Measurements from ENCODE around the gene MRPL55.

MRPL55 gene

GRCh38 chr1:228139406-228139930 lies 30.4 kb upstream of the MRPL55 start:
- H3K9me3 ChIP-seq (ENCODE audit: insufficient read depth, low read depth, low read length), result no peaks in the 10 kb centered on the region
- H3K9ac ChIP-seq (ENCODE audit: low read depth, low read length), result peak overlapping the region; percentile 76; the same call in 1 of the 2 replicates
- no peak overlapping the region for H3K27ac ChIP-seq (ENCODE audit: low read length)
- H3K27me3 ChIP-seq (ENCODE audit: insufficient read depth, low read length), result peaks cover 36% of the 10 kb centered on the region
- no peaks in the 10 kb centered on the region; the same call in 1 of the 2 replicates for H3K4me1 ChIP-seq (ENCODE audit: insufficient read depth, low read length)
- H3K36me3 ChIP-seq (ENCODE audit: insufficient read depth, low read depth, low read length), result no peaks in the 10 kb centered on the region
- H3K4me3 ChIP-seq (ENCODE audit: low read length), result peak overlapping the region; percentile 87

- Histone ChIP-seq H3K36me3 (ENCODE audit: insufficient read depth, low read depth, low read length) (no peaks in the 10 kb centered on the region), H3K9ac (ENCODE audit: low read depth, low read length) (no peak overlapping the region), H3K4me1 (ENCODE audit: insufficient read depth, low read length) (no peaks in the 10 kb centered on the region; the same call in 1 of the 2 replicates), H3K9me3 (ENCODE audit: insufficient read depth, low read depth, low read length) (no peaks in the 10 kb centered on the region), H3K27me3 (ENCODE audit: insufficient read depth, low read length) (peaks cover 48% of the 10 kb centered on the region), H3K4me3 (ENCODE audit: low read length) (no peak overlapping the region), H3K27ac (ENCODE audit: low read length) (no peak overlapping the region)
These were observed 27.8 kb upstream of the MRPL55 start for GRCh38 chr1:228136901-228137300.

GRCh38 chr1:228134591-228134990 lies 25.5 kb upstream of the MRPL55 start:
- H3K9me3 ChIP-seq (ENCODE audit: insufficient read depth, low read depth, low read length), result no peaks in the 10 kb centered on the region
- H3K27me3 ChIP-seq (ENCODE audit: insufficient read depth, low read length), result peaks cover 55% of the 10 kb centered on the region
- H3K27ac ChIP-seq (ENCODE audit: low read length), result no peak overlapping the region
- no peaks in the 10 kb centered on the region for H3K36me3 ChIP-seq (ENCODE audit: insufficient read depth, low read depth, low read length)
- H3K4me3 ChIP-seq (ENCODE audit: low read length), result no peak overlapping the region
- H3K9ac ChIP-seq (ENCODE audit: low read depth, low read length), result no peak overlapping the region
- H3K4me1 ChIP-seq (ENCODE audit: insufficient read depth, low read length), result no peaks in the 10 kb centered on the region

- Histone ChIP-seq H3K36me3 (ENCODE audit: insufficient read depth, low read depth, low read length) (no peaks in the 10 kb centered on the region), H3K27me3 (ENCODE audit: insufficient read depth, low read length) (peaks cover 54% of the 10 kb centered on the region), H3K27ac (ENCODE audit: low read length) (no peak overlapping the region), H3K4me1 (ENCODE audit: insufficient read depth, low read length) (no peaks in the 10 kb centered on the region), H3K4me3 (ENCODE audit: low read length) (no peak overlapping the region), H3K9ac (ENCODE audit: low read depth, low read length) (no peak overlapping the region), H3K9me3 (ENCODE audit: insufficient read depth, low read depth, low read length) (no peaks in the 10 kb centered on the region)
These were observed 22.7 kb upstream of the MRPL55 start for GRCh38 chr1:228131766-228132165.

- Histone ChIP-seq H3K9ac (ENCODE audit: low read depth, low read length) (no peak overlapping the region), H3K36me3 (ENCODE audit: insufficient read depth, low read depth, low read length) (no peaks in the 10 kb centered on the region), H3K27me3 (ENCODE audit: insufficient read depth, low read length) (peaks cover 47% of the 10 kb centered on the region), H3K27ac (ENCODE audit: low read length) (no peak overlapping the region), H3K4me3 (ENCODE audit: low read length) (no peak overlapping the region), H3K4me1 (ENCODE audit: insufficient read depth, low read length) (no peaks in the 10 kb centered on the region), H3K9me3 (ENCODE audit: insufficient read depth, low read depth, low read length) (peaks cover 6% of the 10 kb centered on the region)
These were observed 16.1 kb upstream of the MRPL55 start for GRCh38 chr1:228125185-228125584.

- no peak overlapping the region for H3K4me3 ChIP-seq (ENCODE audit: low read length)
- H3K27me3 ChIP-seq (ENCODE audit: insufficient read depth, low read length), result peaks cover 36% of the 10 kb centered on the region
- no peak overlapping the region for H3K27ac ChIP-seq (ENCODE audit: low read length)
- H3K36me3 ChIP-seq (ENCODE audit: insufficient read depth, low read depth, low read length), result no peaks in the 10 kb centered on the region
- peaks cover 19% of the 10 kb centered on the region for H3K9me3 ChIP-seq (ENCODE audit: insufficient read depth, low read depth, low read length)
- no peaks in the 10 kb centered on the region for H3K4me1 ChIP-seq (ENCODE audit: insufficient read depth, low read length)
- H3K9ac ChIP-seq (ENCODE audit: low read depth, low read length), result no peak overlapping the region
These were observed 14.4 kb upstream of the MRPL55 start for GRCh38 chr1:228123505-228123904.

- peaks cover 24% of the 10 kb centered on the region for H3K9me3 ChIP-seq (ENCODE audit: insufficient read depth, low read depth, low read length)
- H3K27me3 ChIP-seq (ENCODE audit: insufficient read depth, low read length), result peaks cover 32% of the 10 kb centered on the region
- no peaks in the 10 kb centered on the region for H3K4me1 ChIP-seq (ENCODE audit: insufficient read depth, low read length)
- no peak overlapping the region for H3K9ac ChIP-seq (ENCODE audit: low read depth, low read length)
- H3K27ac ChIP-seq (ENCODE audit: low read length), result no peak overlapping the region
- no peak overlapping the region for H3K4me3 ChIP-seq (ENCODE audit: low read length)
- H3K36me3 ChIP-seq (ENCODE audit: insufficient read depth, low read depth, low read length), result no peaks in the 10 kb centered on the region
These were observed 13.9 kb upstream of the MRPL55 start for GRCh38 chr1:228122921-228123441.

GRCh38 chr1:228120857-228121489 lies 11.9 kb upstream of the MRPL55 start:
- no peaks in the 10 kb centered on the region for H3K36me3 ChIP-seq (ENCODE audit: insufficient read depth, low read depth, low read length)
- no peak overlapping the region for H3K27ac ChIP-seq (ENCODE audit: low read length)
- no peak overlapping the region for H3K4me3 ChIP-seq (ENCODE audit: low read length)
- H3K27me3 ChIP-seq (ENCODE audit: insufficient read depth, low read length), result peaks cover 24% of the 10 kb centered on the region
- no peak overlapping the region for H3K9ac ChIP-seq (ENCODE audit: low read depth, low read length)
- peaks cover 43% of the 10 kb centered on the region for H3K9me3 ChIP-seq (ENCODE audit: insufficient read depth, low read depth, low read length)
- no peaks in the 10 kb centered on the region for H3K4me1 ChIP-seq (ENCODE audit: insufficient read depth, low read length)

GRCh38 chr1:228120351-228120750 lies 11.3 kb upstream of the MRPL55 start:
- Histone ChIP-seq H3K27ac (ENCODE audit: low read length) (no peak overlapping the region), H3K4me1 (ENCODE audit: insufficient read depth, low read length) (no peaks in the 10 kb centered on the region), H3K36me3 (ENCODE audit: insufficient read depth, low read depth, low read length) (no peaks in the 10 kb centered on the region), H3K9me3 (ENCODE audit: insufficient read depth, low read depth, low read length) (peaks cover 44% of the 10 kb centered on the region), H3K9ac (ENCODE audit: low read depth, low read length) (no peak overlapping the region), H3K4me3 (ENCODE audit: low read length) (no peak overlapping the region), H3K27me3 (ENCODE audit: insufficient read depth, low read length) (peaks cover 20% of the 10 kb centered on the region)

GRCh38 chr1:228118040-228118439 lies 8.9 kb upstream of the MRPL55 start:
- Histone ChIP-seq H3K36me3 (ENCODE audit: insufficient read depth, low read depth, low read length) (no peaks in the 10 kb centered on the region), H3K9me3 (ENCODE audit: insufficient read depth, low read depth, low read length) (peaks cover 50% of the 10 kb centered on the region), H3K4me1 (ENCODE audit: insufficient read depth, low read length) (no peaks in the 10 kb centered on the region)

GRCh38 chr1:228117335-228117734 lies 8.2 kb upstream of the MRPL55 start:
- no peaks in the 10 kb centered on the region for H3K4me1 ChIP-seq (ENCODE audit: insufficient read depth, low read length)
- peaks cover 50% of the 10 kb centered on the region for H3K9me3 ChIP-seq (ENCODE audit: insufficient read depth, low read depth, low read length)

More at GRCh38 chr1:228118040-228118439, 8.9 kb upstream of the MRPL55 start:
- H3K27me3 ChIP-seq (ENCODE audit: insufficient read depth, low read length), result 0 out of 2 replicates have a peak, but pooled peaks cover 6% of the 10 kb centered on the region
- no peak overlapping the region for H3K27ac ChIP-seq (ENCODE audit: low read length)
- no peak overlapping the region for H3K4me3 ChIP-seq (ENCODE audit: low read length)
- no peak overlapping the region for H3K9ac ChIP-seq (ENCODE audit: low read depth, low read length)

GRCh38 chr1:228114827-228115226 lies 5.7 kb upstream of the MRPL55 start:
- Histone ChIP-seq H3K4me1 (ENCODE audit: insufficient read depth, low read length) (no peaks in the 10 kb centered on the region), H3K9ac (ENCODE audit: low read depth, low read length) (no peak overlapping the region), H3K27me3 (ENCODE audit: insufficient read depth, low read length) (peaks cover 11% of the 10 kb centered on the region; the same call in 1 of the 2 replicates), H3K9me3 (ENCODE audit: insufficient read depth, low read depth, low read length) (peaks cover 41% of the 10 kb centered on the region), H3K4me3 (ENCODE audit: low read length) (no peak overlapping the region), H3K27ac (ENCODE audit: low read length) (no peak overlapping the region), H3K36me3 (ENCODE audit: insufficient read depth, low read depth, low read length) (no peaks in the 10 kb centered on the region)

More at GRCh38 chr1:228117335-228117734, 8.2 kb upstream of the MRPL55 start:
- Histone ChIP-seq H3K27me3 (ENCODE audit: insufficient read depth, low read length) (no peaks in the 10 kb centered on the region), H3K4me3 (ENCODE audit: low read length) (no peak overlapping the region), H3K9ac (ENCODE audit: low read depth, low read length) (no peak overlapping the region), H3K27ac (ENCODE audit: low read length) (no peak overlapping the region), H3K36me3 (ENCODE audit: insufficient read depth, low read depth, low read length) (no peaks in the 10 kb centered on the region)
